H9 (cell line): Measurements from ENCODE around the gene HSPE1. TPM values are rescaled to one million over a fixed set of nuclear protein-coding genes. Genes with fewer than 3 reads are reported as not detected.

Source experiments
- DNase-seq: peaks from one replicate; pipeline ENCODE4 v3.0.0-alpha.2; 2017
- H2AFZ ChIP-seq: one replicate; pipeline ENCODE4 v1.6.1; 2013; ENCODE audit warnings: mild to moderate bottlenecking, low read length, control low read depth, moderate library complexity
- H2AK5ac ChIP-seq: 2 replicates; pipeline ENCODE4 v1.6.1; 2013; ENCODE audit warnings: low read length, control low read depth, mixed read lengths; ENCODE audit not compliant: insufficient read length
- H2BK120ac ChIP-seq: one replicate; pipeline ENCODE4 v1.6.1; 2013; ENCODE audit warnings: low read depth, mild to moderate bottlenecking, low read length, control low read depth, inconsistent platforms; ENCODE audit not compliant: poor library complexity, severe bottlenecking
- H2BK12ac ChIP-seq: 2 replicates; pipeline ENCODE4 v1.6.1; 2013; ENCODE audit warnings: low read length, control low read depth, mixed read lengths, low read depth; ENCODE audit not compliant: insufficient read length
- H2BK15ac ChIP-seq: 2 replicates; pipeline ENCODE4 v1.6.1; 2013; ENCODE audit warnings: low read depth, low read length, control low read depth
- H2BK20ac ChIP-seq: one replicate; pipeline ENCODE4 v1.6.1; 2013; ENCODE audit warnings: low read depth, mild to moderate bottlenecking, low read length, control low read depth, inconsistent platforms; ENCODE audit not compliant: poor library complexity, severe bottlenecking
- H2BK5ac ChIP-seq: 2 replicates; pipeline ENCODE4 v1.6.1; 2013; ENCODE audit warnings: low read length, control low read depth, mixed read lengths; ENCODE audit not compliant: insufficient read length
- H3K14ac ChIP-seq: 2 replicates; pipeline ENCODE4 v1.6.1; 2013; ENCODE audit warnings: low read length, control low read depth; ENCODE audit not compliant: insufficient read depth
- H3K18ac ChIP-seq: 2 replicates; pipeline ENCODE4 v1.6.1; 2013; ENCODE audit warnings: low read depth, mild to moderate bottlenecking, mixed read lengths, low read length, control low read depth; ENCODE audit not compliant: insufficient read length
- H3K23ac ChIP-seq: 2 replicates; pipeline ENCODE4 v1.6.1; 2013; ENCODE audit warnings: low read length, control low read depth, mixed read lengths, low read depth; ENCODE audit not compliant: insufficient read length
- H3K23me2 ChIP-seq: 2 replicates; pipeline ENCODE4 v1.6.1; 2013; ENCODE audit warnings: low read depth, mild to moderate bottlenecking, mixed read lengths, low read length, control low read depth; ENCODE audit not compliant: insufficient read length, poor library complexity, severe bottlenecking
- H3K27ac ChIP-seq: 2 replicates; pipeline ENCODE4 v1.5.1; 2013; ENCODE audit warnings: low read length, control low read depth, mixed read lengths, low read depth; ENCODE audit not compliant: insufficient read length
- H3K27me3 ChIP-seq: 2 replicates; pipeline ENCODE4 v1.6.1; 2013; ENCODE audit warnings: low read length, control low read depth, inconsistent platforms; ENCODE audit not compliant: insufficient read depth
- H3K4ac ChIP-seq: 2 replicates; pipeline ENCODE4 v1.6.1; 2013; ENCODE audit warnings: low read depth, mild to moderate bottlenecking, control low read depth, inconsistent platforms, low read length, moderate library complexity
- H3K4me1 ChIP-seq: 2 replicates; pipeline ENCODE4 v1.6.1; 2013; ENCODE audit warnings: low read length, control low read depth, inconsistent platforms; ENCODE audit not compliant: insufficient read depth
- H3K4me2 ChIP-seq: 2 replicates; pipeline ENCODE4 v1.6.1; 2013; ENCODE audit warnings: low read length, control low read depth, mixed read lengths; ENCODE audit not compliant: insufficient read length, insufficient read depth
- H3K56ac ChIP-seq: 2 replicates; pipeline ENCODE4 v1.6.1; 2013; ENCODE audit warnings: low read depth, mild to moderate bottlenecking, mixed read lengths, low read length, control low read depth; ENCODE audit not compliant: insufficient read length
- H3K79me1 ChIP-seq: 2 replicates; pipeline ENCODE4 v1.6.1; 2013; ENCODE audit warnings: low read depth, mild to moderate bottlenecking, moderate library complexity, low read length, control low read depth, inconsistent platforms; ENCODE audit not compliant: insufficient read depth, poor library complexity, severe bottlenecking
- H3K79me2 ChIP-seq: 2 replicates; pipeline ENCODE4 v1.6.1; 2013; ENCODE audit warnings: low read length, control low read depth, inconsistent platforms; ENCODE audit not compliant: insufficient read depth
- H3K9ac ChIP-seq: 2 replicates; pipeline ENCODE4 v1.6.1; 2013; ENCODE audit warnings: low read length, control low read depth, mixed read lengths; ENCODE audit not compliant: insufficient read length; ENCODE audit errors: extremely low read depth
- H3K9me3 ChIP-seq: one replicate; pipeline ENCODE4 v1.6.1; 2013; ENCODE audit warnings: low read depth, low read length, inconsistent platforms; ENCODE audit not compliant: control insufficient read depth
- H3T11ph ChIP-seq: one replicate; pipeline ENCODE4 v1.6.1; 2013; ENCODE audit warnings: mild to moderate bottlenecking, low read length, control low read depth, inconsistent platforms
- H4K20me1 ChIP-seq: one replicate; pipeline ENCODE4 v1.6.1; 2013; ENCODE audit not compliant: control insufficient read depth, insufficient read length, insufficient read depth
- H4K5ac ChIP-seq: 2 replicates; pipeline ENCODE4 v1.6.1; 2013; ENCODE audit warnings: low read depth, mild to moderate bottlenecking, mixed read lengths, low read length, control low read depth; ENCODE audit not compliant: insufficient read length
- H4K8ac ChIP-seq: replicated peaks from 2 replicates; pipeline ENCODE4 v1.6.1; 2013; ENCODE audit warnings: low read length, control low read depth, mixed read lengths, low read depth; ENCODE audit not compliant: insufficient read length
- H4K91ac ChIP-seq: 2 replicates; pipeline ENCODE4 v1.6.1; 2013; ENCODE audit warnings: low read depth, mild to moderate bottlenecking, moderate library complexity, mixed read lengths, low read length, control low read depth; ENCODE audit not compliant: insufficient read length
- H3K27ac Mint-ChIP-seq, 3 experiments: 2 replicates in 2 of 3; 3 replicates in 1 of 3; pipeline ENCODE4 v1.8.0; 2020 to 2021; ENCODE audit warnings: mixed read lengths in 3 of 3, mild to moderate bottlenecking in 1 of 3, moderate library complexity in 1 of 3
- H3K27me3 Mint-ChIP-seq: 2 replicates; pipeline ENCODE4 v1.8.0; 2021; ENCODE audit warnings: low read depth, mild to moderate bottlenecking, moderate library complexity, mixed read lengths
- H3K36me3 Mint-ChIP-seq, 3 experiments: 2 replicates in 2 of 3; 3 replicates in 1 of 3; pipeline ENCODE4 v1.8.0; 2020 to 2021; ENCODE audit warnings: low read depth in 3 of 3, mixed read lengths in 3 of 3; ENCODE audit not compliant: insufficient read depth in 1 of 3
- H3K4me1 Mint-ChIP-seq, 2 experiments: 2 replicates each; pipeline ENCODE4 v1.8.0; 2020; ENCODE audit warnings: mixed read lengths in 2 of 2
- H3K4me3 Mint-ChIP-seq, 2 experiments: 2 replicates in 1 of 2; 3 replicates in 1 of 2; pipeline ENCODE4 v1.8.0; 2020 to 2021; ENCODE audit warnings: mild to moderate bottlenecking in 2 of 2, mixed read lengths in 2 of 2, moderate library complexity in 1 of 2
- H3K9me3 Mint-ChIP-seq, 2 experiments: 2 replicates in 1 of 2; 3 replicates in 1 of 2; pipeline ENCODE4 v1.8.0; 2020; ENCODE audit warnings: mild to moderate bottlenecking in 2 of 2, mixed read lengths in 2 of 2, moderate library complexity in 1 of 2
- WGBS: extraction: QIAGEN DNeasy Blood & Tissue Kit; methylation state at CpG from one replicate; pipeline ENCODE4 v1.1.7; 2013; ENCODE audit warnings: missing lambda C conversion rate, low lambda C conversion rate, mixed read lengths; ENCODE audit not compliant: insufficient read length; ENCODE audit errors: extremely low coverage; 5-methylcytosine and 5-hydroxymethylcytosine counted together
- total RNA-seq: library from RNA; stranded (reverse); gene quantifications from 2 replicates; pipeline ENCODE4 v1.2.1, GENCODE V29; 2021
- TF ChIP-seq, protein P1 (sequence below): fragments of 200-600 bp; sonication (generic); conservative IDR thresholded peaks from 3 replicates; pipeline ENCODE4 v1.8.0; 2021; ENCODE audit warnings: antibody characterized with exemption, mild to moderate bottlenecking

Gene HSPE1
- total RNA-seq, 1 experiment from 2014 or later: 347 TPM

DNA sequence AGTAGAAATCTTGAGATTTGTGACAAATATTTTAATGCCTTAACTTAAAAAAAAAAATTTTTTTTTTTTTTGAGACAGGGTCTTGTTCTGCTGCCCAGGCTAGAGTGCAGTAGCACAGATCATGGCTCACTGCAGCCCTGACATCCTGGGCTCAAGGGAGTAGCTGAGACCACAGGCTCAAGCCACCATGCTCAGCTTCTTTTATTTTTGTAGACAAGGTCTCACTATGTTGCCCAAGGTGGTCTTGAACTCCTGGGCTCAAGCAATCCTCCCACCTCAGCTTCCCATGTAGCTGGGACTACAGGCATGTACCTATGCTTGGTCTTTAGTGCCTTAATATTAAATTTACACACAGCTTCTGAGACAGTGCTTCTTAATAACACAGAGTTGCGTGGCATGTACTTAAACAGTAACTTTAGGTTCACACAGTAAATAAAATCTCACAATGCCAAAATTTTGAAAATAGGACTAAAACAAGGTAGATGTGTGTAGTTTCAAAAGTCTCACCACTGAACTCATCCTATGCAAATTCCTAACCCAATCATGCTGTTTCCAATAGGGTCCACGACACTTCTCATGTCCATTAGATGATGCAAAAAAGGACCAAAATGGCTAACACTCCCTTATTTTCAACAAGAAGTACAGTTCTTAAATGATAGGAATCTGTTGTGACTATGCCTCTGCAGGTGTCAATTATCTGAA lies 4.6 kb upstream of the HSPE1 start:
- H2AFZ ChIP-seq: no peak overlapping the region
- Mint-ChIP-seq H3K36me3 (peaks cover 70 to 87% (median 83%) of the 10 kb centered on the region in 3 experiments), H3K9me3 (no peaks in the 10 kb centered on the region), H3K27ac (peak overlapping the region in 1 of 3 experiments; percentile 63; a peak in 1 of 7 replicates), H3K27me3 (no peaks in the 10 kb centered on the region), H3K4me1 (peaks cover 21 to 33% of the 10 kb centered on the region in 2 experiments), H3K4me3 (peak overlapping the region; percentile 98 to 99)
- no peak overlapping the region for H2BK12ac ChIP-seq
- no peak overlapping the region for H4K5ac ChIP-seq
- peak overlapping the region; percentile 30 for H3K4me2 ChIP-seq
- TF ChIP-seq, protein P1, sequence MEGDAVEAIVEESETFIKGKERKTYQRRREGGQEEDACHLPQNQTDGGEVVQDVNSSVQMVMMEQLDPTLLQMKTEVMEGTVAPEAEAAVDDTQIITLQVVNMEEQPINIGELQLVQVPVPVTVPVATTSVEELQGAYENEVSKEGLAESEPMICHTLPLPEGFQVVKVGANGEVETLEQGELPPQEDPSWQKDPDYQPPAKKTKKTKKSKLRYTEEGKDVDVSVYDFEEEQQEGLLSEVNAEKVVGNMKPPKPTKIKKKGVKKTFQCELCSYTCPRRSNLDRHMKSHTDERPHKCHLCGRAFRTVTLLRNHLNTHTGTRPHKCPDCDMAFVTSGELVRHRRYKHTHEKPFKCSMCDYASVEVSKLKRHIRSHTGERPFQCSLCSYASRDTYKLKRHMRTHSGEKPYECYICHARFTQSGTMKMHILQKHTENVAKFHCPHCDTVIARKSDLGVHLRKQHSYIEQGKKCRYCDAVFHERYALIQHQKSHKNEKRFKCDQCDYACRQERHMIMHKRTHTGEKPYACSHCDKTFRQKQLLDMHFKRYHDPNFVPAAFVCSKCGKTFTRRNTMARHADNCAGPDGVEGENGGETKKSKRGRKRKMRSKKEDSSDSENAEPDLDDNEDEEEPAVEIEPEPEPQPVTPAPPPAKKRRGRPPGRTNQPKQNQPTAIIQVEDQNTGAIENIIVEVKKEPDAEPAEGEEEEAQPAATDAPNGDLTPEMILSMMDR: no peak
- no peak overlapping the region for H2BK5ac ChIP-seq
- no peak overlapping the region for H4K91ac ChIP-seq
- H2BK20ac ChIP-seq: no peak overlapping the region
- H3K14ac ChIP-seq: no peak overlapping the region
- no peak overlapping the region for H2BK120ac ChIP-seq
- no peak overlapping the region for H4K8ac ChIP-seq
- no peaks in the 10 kb centered on the region for H3K9me3 ChIP-seq
- no peak overlapping the region for H3K27ac ChIP-seq
- H2AK5ac ChIP-seq: no peak overlapping the region
- H3K23me2 ChIP-seq: peaks cover 6% of the 10 kb centered on the region
- H3K23ac ChIP-seq: no peak overlapping the region
- H3K9ac ChIP-seq: no peak overlapping the region
- no peaks in the 10 kb centered on the region for H4K20me1 ChIP-seq
- no peak overlapping the region for H3K56ac ChIP-seq
- WGBS: no CpG with 5 or more reads among the region's 2 CpGs
- H3K79me2 ChIP-seq: peaks cover 36% of the 10 kb centered on the region; the same call in 1 of the 2 replicates
- H3T11ph ChIP-seq: no peak overlapping the region
- H3K4ac ChIP-seq: no peak overlapping the region
- no peak overlapping the region for H2BK15ac ChIP-seq
- no peaks in the 10 kb centered on the region for H3K79me1 ChIP-seq
- no peak for DNase-seq
- no peak overlapping the region for H3K18ac ChIP-seq
- H3K4me1 ChIP-seq: no peaks in the 10 kb centered on the region; the same call in 1 of the 2 replicates
- H3K27me3 ChIP-seq: no peaks in the 10 kb centered on the region
